A673 (cell line): Measurements from ENCODE around the gene JPH2. TPM values are rescaled to one million over a fixed set of nuclear protein-coding genes. Genes with fewer than 3 reads are reported as not detected.

Experiments
- BruUV-seq: library from RNA; stranded (reverse); fragments of 400-500 nt; replicated peaks from 2 replicates; lab custom pipeline; 2021; lab: Mats Ljungman, UMichigan
- CTCF ChIA-PET: fragments of 300-600 bp; sonication (Branson Sonifier 250); formaldehyde crosslinking; loops from one replicate; lab custom pipeline; 2022; ENCODE audit warnings: antibody characterized with exemption; lab: Charles Lee
- POLR2A ChIA-PET: fragments of 300-600 bp; sonication (Branson Sonifier 250); formaldehyde crosslinking; loops from one replicate; lab custom pipeline; 2022; ENCODE audit warnings: antibody characterized with exemption; ENCODE audit not compliant: low non-redundant PET; lab: Charles Lee
- DNase-seq: peaks from one replicate; pipeline ENCODE4 v3.0.0-alpha.2; 2015; ENCODE audit warnings: low spot score
- H3K27ac ChIP-seq: fragments of 200-600 bp; sonication (generic); 2 replicates; pipeline ENCODE4 v1.5.1; 2016; ENCODE audit warnings: mixed run types, low read depth, mild to moderate bottlenecking, mixed read lengths, antibody characterized with exemption, low read length; ENCODE audit not compliant: poor library complexity, severe bottlenecking
- H3K27me3 ChIP-seq: fragments of 200-600 bp; sonication (generic); replicated peaks from 2 replicates; pipeline ENCODE4 v1.6.1; 2017; ENCODE audit warnings: mixed run types, low read depth, mild to moderate bottlenecking, mixed read lengths, antibody characterized with exemption, low read length; ENCODE audit not compliant: insufficient read depth, poor library complexity
- H3K36me3 ChIP-seq: fragments of 200-600 bp; sonication (generic); 2 replicates; pipeline ENCODE4 v1.6.1; 2016; ENCODE audit warnings: mixed run types, mild to moderate bottlenecking, mixed read lengths, antibody characterized with exemption, low read length; ENCODE audit not compliant: insufficient read depth, poor library complexity, severe bottlenecking
- H3K4me1 ChIP-seq: fragments of 200-600 bp; sonication (generic); 2 replicates; pipeline ENCODE4 v1.6.1; 2017; ENCODE audit warnings: mixed run types, mild to moderate bottlenecking, mixed read lengths, antibody characterized with exemption, low read length; ENCODE audit not compliant: insufficient read depth, poor library complexity, severe bottlenecking
- H3K4me3 ChIP-seq: fragments of 200-600 bp; sonication (generic); 2 replicates; pipeline ENCODE4 v1.5.1; 2016; ENCODE audit warnings: low read depth, mixed run types, mild to moderate bottlenecking, mixed read lengths, low read length; ENCODE audit not compliant: poor library complexity, severe bottlenecking
- H3K9me3 ChIP-seq: fragments of 200-600 bp; sonication (generic); 2 replicates; pipeline ENCODE4 v1.6.1; 2016; ENCODE audit warnings: mixed run types, low read depth, mild to moderate bottlenecking, mixed read lengths, antibody characterized with exemption, low read length; ENCODE audit not compliant: poor library complexity, severe bottlenecking
- CTCF ChIP-seq: fragments of 300-800, 200-600 bp; sonication (generic); conservative IDR thresholded peaks from 2 replicates; pipeline ENCODE4 v1.5.1; 2017; ENCODE audit warnings: low read depth, mild to moderate bottlenecking, antibody characterized with exemption, low read length, moderate library complexity, mixed read lengths
- EZH2 ChIP-seq: fragments of 200-600 bp; sonication (generic); IDR thresholded peaks from 2 replicates; pipeline ENCODE4 v1.6.1; 2017; ENCODE audit warnings: borderline replicate concordance, low read depth, mild to moderate bottlenecking, mixed read lengths, antibody characterized with exemption, low read length; ENCODE audit not compliant: poor library complexity, severe bottlenecking
- intact Hi-C: fragments of 100-400 bp; cut with micrococcal nuclease; formaldehyde crosslinking; loops from one replicate; pipeline ENCODE4 v1.10.0; 2022; ENCODE audit not compliant: unreplicated experiment
- total RNA-seq: library from RNA; stranded (reverse); gene quantifications from 2 replicates; pipeline ENCODE4 v1.2.3, GENCODE V29; 2021

The JPH2 gene
- total RNA-seq, 1 experiment from 2014 or later: 1.1 TPM

DNA sequence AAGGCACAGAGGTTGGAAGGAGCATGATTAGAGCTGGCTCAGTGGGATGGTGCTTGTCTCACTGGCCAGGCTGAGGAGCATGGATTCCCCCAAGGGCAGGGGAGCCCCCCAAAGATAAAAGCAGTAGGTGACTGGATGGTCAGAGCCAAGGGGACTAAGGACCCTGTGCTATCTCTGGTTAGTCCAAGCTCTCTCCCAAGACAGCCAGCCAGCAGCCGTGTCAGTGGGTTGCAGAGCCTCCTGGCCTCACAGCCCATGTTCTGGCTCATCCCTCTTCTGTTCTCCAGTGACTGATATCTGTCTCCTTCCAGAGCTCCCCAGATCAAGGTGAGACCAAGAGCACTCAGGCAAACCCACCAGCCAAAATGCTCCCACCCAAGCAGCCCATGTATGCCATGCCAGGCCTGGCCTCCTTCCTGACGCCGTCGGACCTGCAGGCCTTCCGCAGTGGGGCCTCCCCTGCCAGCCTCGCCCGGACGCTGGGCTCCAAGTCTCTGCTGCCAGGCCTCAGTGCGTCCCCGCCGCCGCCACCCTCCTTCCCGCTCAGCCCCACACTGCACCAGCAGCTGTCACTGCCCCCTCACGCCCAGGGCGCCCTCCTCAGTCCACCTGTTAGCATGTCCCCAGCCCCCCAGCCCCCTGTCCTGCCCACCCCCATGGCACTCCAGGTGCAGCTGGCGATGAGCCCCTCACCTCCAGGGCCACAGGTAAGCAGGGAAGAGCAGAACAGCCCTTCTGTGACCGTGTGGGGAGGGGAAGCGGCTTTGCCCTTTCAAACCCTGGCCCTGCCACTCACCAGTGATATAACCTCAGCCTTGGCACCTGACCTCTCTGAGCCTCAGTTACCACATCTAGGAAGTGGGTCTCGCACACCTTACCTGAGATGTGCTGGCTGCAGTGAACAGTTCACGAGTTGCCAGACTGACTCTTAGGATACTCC, 121.3 kb downstream of the JPH2 start:
- no TSS peak for BruUV-seq
- Histone ChIP-seq H3K27ac (no peak overlapping the region), H3K9me3 (no peaks in the 10 kb centered on the region), H3K27me3 (no peaks in the 10 kb centered on the region), H3K4me3 (no peak overlapping the region), H3K4me1 (no peaks in the 10 kb centered on the region), H3K36me3 (peaks cover 30% of the 10 kb centered on the region)
- intact Hi-C loops: no loop called here
- ChIA-PET CTCF (no interaction called here), POLR2A (no interaction called here)
- no peak for DNase-seq
- no peak for TF ChIP-seq EZH2
- TF ChIP-seq CTCF: no peak

- BruUV-seq: no TSS peak
- POLR2A ChIA-PET: no interaction called here
Measured at GRCh38 chr20:44064501-44065400, 122.2 kb downstream of the JPH2 start.

More at GRCh38 chr20:44064501-44065400, 122.2 kb downstream of the JPH2 start:
- TF ChIP-seq CTCF: no peak
- H3K9me3 ChIP-seq: peaks cover 2% of the 10 kb centered on the region
- CTCF ChIA-PET: no interaction called here
- no peak for DNase-seq
- no peak overlapping the region for H3K4me3 ChIP-seq
- no peak overlapping the region for H3K27ac ChIP-seq
- peaks cover 31% of the 10 kb centered on the region for H3K36me3 ChIP-seq
- H3K4me1 ChIP-seq: no peaks in the 10 kb centered on the region
- intact Hi-C loops: no loop called here
- H3K27me3 ChIP-seq: no peaks in the 10 kb centered on the region

Other genes starting within 250 kb of the JPH2 start
- gene OSER1, start 23.6 kb upstream of the JPH2 start, total RNA-seq: 40.7 and 50.5 TPM in 2 replicates
- gene GDAP1L1, start 60.1 kb upstream of the JPH2 start, total RNA-seq: 0.54 and 0.68 TPM in 2 replicates
- gene FITM2, start 124.0 kb upstream of the JPH2 start, total RNA-seq: 5.7 TPM in 2 replicates
- not detected in 2 replicates for gene R3HDML, start 149.9 kb upstream of the JPH2 start, total RNA-seq
- gene HNF4A, start 168.5 kb upstream of the JPH2 start, total RNA-seq: not detected in 2 replicates